ENCODE data around the gene CCR3.

DNA sequence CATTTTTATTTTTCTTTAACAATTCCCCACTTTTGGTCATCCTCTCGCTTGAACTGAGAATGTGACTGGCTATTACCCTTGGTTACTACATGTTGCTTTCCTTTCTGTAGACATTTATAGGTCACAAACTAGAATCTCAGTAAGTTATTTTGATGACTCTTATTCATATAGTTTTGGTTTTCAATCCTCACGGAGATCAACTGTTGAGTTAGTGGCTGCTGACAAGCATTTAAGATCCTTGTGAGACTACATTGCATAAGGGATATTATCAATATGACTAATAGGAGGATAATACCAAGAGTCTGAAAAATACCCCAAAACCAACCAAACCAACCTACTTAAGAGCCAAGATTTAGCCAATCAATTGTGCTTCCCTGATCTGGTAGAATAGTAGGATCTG is 16.3 kb downstream of the CCR3 start:
- TF ChIP-seq CTCF (IDR thresholded peaks at IDR 0.05) (no peak), EP300 (IDR thresholded peaks at IDR 0.05) (no peak)

Data from gastroesophageal sphincter (tissue), 3 donors.